Activated naive CD4-positive, alpha-beta T cell treated with anti-CD3 and anti-CD28 coated beads, Interleukin-2, amount 50 U/mL, for 24 hours (primary cell): ENCODE results near the gene NCK2.
"Not testable (repeated sequence)": the region's sequence is repeated elsewhere in the genome, so short reads cannot be mapped to it uniquely, and the experiment has no call there.

Experiments
- H3K27ac Mint-ChIP-seq: one replicate; pipeline ENCODE4 v1.8.0; 2021; ENCODE audit warnings: mild to moderate bottlenecking, mixed read lengths
- H3K27me3 Mint-ChIP-seq: one replicate; pipeline ENCODE4 v1.8.0; 2021; ENCODE audit warnings: mixed read lengths
- H3K36me3 Mint-ChIP-seq: one replicate; pipeline ENCODE4 v1.8.0; 2021; ENCODE audit warnings: mixed read lengths
- H3K4me1 Mint-ChIP-seq: one replicate; pipeline ENCODE4 v1.8.0; 2021; ENCODE audit warnings: mixed read lengths
- H3K4me3 Mint-ChIP-seq: one replicate; pipeline ENCODE4 v1.8.0; 2021; ENCODE audit warnings: mild to moderate bottlenecking, mixed read lengths
- H3K9me3 Mint-ChIP-seq: one replicate; pipeline ENCODE4 v1.8.0; 2021; ENCODE audit warnings: mixed read lengths

NCK2 gene

GRCh38 chr2:105888625-105889024 lies 143.9 kb downstream of the NCK2 start:
- no peak overlapping the region for H3K4me3 Mint-ChIP-seq
- H3K27ac Mint-ChIP-seq = peak overlapping the region; percentile 95
- H3K36me3 Mint-ChIP-seq = peaks cover 38% of the 10 kb centered on the region
- peaks cover 11% of the 10 kb centered on the region for H3K9me3 Mint-ChIP-seq
- peaks cover 75% of the 10 kb centered on the region for H3K4me1 Mint-ChIP-seq
- no peaks in the 10 kb centered on the region for H3K27me3 Mint-ChIP-seq

DNA sequence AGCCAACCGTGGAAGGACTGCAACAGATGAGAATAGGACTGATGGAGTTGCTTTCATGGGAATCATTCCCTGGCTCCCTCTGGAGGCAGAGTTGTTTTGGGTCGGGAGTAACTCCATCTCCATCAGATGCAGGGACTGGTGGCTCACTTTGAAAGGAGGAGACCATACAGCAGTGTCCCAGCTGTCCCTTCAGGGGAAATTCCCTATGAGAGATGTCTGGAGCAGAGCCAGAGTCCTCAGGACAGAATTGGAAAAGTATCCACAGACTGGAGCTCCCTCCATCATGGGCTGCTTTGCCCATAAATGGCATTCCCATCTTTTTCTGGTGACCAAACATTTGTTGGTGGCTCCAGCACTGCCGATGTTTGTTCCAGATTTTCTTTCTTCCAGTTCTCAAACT lies 144.3 kb downstream of the NCK2 start:
- Mint-ChIP-seq H3K4me3 (no peak overlapping the region), H3K27ac (no peak overlapping the region), H3K27me3 (no peaks in the 10 kb centered on the region), H3K4me1 (peaks cover 70% of the 10 kb centered on the region), H3K36me3 (peaks cover 38% of the 10 kb centered on the region), H3K9me3 (peaks cover 11% of the 10 kb centered on the region)

DNA sequence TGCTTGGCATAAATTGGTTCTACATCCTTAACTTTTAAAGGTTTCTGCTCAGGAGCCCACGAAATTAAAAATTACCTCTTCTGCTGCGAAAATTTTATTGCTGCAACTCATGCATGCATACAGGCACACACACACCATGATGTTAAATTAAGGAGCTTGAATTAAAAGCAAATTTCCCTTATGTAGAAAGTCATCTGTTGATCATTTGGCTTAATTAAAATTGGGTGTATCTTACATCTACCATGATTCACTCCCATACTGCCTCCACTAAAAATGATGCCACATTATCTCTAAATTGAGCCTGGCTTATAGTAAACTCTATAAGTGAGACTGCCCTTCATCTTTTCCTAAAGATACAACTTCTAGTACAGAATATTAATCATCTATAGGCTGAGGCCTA lies 145.4 kb downstream of the NCK2 start:
- Mint-ChIP-seq H3K36me3 (peaks cover 43% of the 10 kb centered on the region), H3K4me3 (no peak overlapping the region), H3K4me1 (peaks cover 65% of the 10 kb centered on the region), H3K27ac (peak overlapping the region; percentile 88), H3K9me3 (peaks cover 11% of the 10 kb centered on the region), H3K27me3 (no peaks in the 10 kb centered on the region)

GRCh38 chr2:105890856-105891255 lies 146.1 kb downstream of the NCK2 start:
- Mint-ChIP-seq H3K9me3 (peaks cover 11% of the 10 kb centered on the region), H3K27me3 (no peaks in the 10 kb centered on the region), H3K36me3 (peaks cover 41% of the 10 kb centered on the region), H3K4me3 (peak overlapping the region; percentile 19), H3K4me1 (peaks cover 66% of the 10 kb centered on the region), H3K27ac (peak overlapping the region; percentile 88)

GRCh38 chr2:105893011-105893995 lies 148.6 kb downstream of the NCK2 start:
- H3K27ac Mint-ChIP-seq = peak overlapping the region; percentile 41

DNA sequence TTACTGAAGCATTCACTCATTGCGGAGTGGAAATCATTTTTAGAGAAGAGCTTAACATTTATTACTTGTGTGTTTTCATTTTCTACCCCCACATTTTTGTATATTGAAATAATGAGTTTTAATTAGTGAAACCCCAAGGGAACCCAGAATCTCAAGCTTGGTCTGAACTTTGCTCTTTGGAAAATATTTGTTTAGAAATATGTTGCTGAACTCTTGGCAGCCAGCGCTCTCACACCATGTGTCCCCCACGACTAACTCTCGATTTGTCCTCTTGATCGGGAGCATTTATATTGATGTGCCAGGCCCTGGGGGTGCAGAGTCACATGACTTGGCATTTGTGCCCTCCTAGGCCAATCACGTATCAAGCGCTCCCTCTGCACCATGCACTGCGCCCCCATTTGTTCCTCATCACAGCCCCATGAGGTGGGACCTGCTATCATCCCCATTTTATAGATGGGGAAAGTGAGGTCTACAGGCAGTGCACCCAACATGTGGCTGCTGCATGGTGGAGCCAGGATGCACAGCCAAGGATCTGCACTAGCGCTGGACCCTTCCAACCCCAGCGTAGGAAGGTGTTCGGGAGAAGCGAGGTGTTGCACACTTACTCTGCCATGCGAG lies 149.7 kb downstream of the NCK2 start:
- H3K9me3 Mint-ChIP-seq = peaks cover 6% of the 10 kb centered on the region
- H3K4me3 Mint-ChIP-seq = no peak overlapping the region
- H3K4me1 Mint-ChIP-seq = peaks cover 57% of the 10 kb centered on the region
- no peaks in the 10 kb centered on the region for H3K27me3 Mint-ChIP-seq
- peak overlapping the region; percentile 36 for H3K27ac Mint-ChIP-seq
- H3K36me3 Mint-ChIP-seq = peaks cover 31% of the 10 kb centered on the region

More at GRCh38 chr2:105893011-105893995, 148.6 kb downstream of the NCK2 start:
- Mint-ChIP-seq H3K4me3 (no peak overlapping the region), H3K36me3 (peaks cover 29% of the 10 kb centered on the region), H3K9me3 (peaks cover 1% of the 10 kb centered on the region), H3K4me1 (peaks cover 56% of the 10 kb centered on the region), H3K27me3 (no peaks in the 10 kb centered on the region)

DNA sequence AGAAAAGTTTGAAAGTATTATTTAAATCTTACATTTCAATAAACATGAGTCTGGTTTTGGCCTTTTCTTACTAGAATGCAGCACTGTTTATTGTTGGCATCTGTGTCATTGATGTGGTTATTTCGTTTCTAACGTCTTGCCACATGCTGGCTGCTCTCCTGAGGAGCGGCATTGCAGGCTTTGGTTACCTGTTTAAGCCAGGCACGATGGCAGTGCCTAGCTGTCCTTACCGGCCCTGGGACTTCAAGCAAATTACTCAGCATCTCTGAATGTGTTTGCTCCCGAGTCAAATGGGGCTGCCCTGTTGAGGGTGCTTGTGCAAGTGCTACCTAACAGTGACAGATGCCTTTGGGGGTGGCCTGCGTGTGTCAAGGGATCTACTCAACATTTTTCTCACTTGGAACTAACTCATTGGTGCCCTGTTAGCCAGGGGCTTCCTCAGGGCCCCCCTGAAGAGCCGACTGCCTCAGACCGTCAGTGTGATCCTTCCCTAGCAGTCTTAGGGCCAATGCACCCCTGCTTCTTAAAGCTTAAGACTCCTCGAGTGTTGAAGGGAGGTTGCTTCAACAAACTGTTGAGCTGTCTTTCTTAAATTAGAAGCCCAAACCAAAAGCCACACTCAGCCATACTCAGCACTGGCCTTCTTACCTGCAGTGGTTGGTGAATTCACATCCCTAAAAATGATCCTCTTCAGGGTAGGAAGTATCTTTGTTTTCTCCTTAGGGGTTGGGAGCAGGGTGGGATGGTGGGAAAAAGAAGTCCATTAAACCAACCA lies 151.5 kb downstream of the NCK2 start:
- Mint-ChIP-seq H3K9me3 (peaks cover 13% of the 10 kb centered on the region), H3K27me3 (no peaks in the 10 kb centered on the region), H3K36me3 (peaks cover 35% of the 10 kb centered on the region), H3K27ac (peak overlapping the region; percentile 68), H3K4me3 (peak overlapping the region; percentile 19), H3K4me1 (peaks cover 58% of the 10 kb centered on the region)

DNA sequence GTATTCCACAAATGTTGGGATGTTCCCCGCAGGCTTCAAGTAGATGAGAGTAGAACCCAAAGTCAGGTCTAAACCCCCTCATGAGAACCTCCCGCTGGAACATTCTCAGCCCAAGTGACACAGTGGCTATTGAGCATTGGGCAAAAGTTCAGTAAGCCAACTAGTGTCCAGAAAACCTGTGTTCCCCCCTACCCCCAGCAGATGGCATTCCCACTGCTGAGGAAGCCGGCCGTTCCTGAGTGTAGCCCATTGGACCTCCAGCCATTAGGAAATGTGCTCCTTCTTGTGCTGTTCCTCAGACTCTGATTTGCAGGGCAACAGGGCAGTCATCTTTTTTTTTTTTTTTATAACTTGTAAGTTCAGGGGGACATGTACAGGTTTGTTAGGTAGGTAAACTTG lies 152.1 kb downstream of the NCK2 start:
- Mint-ChIP-seq H3K27ac (peak overlapping the region; percentile 68), H3K4me1 (peaks cover 58% of the 10 kb centered on the region), H3K4me3 (no peak overlapping the region), H3K27me3 (no peaks in the 10 kb centered on the region), H3K36me3 (peaks cover 39% of the 10 kb centered on the region), H3K9me3 (peaks cover 13% of the 10 kb centered on the region)

DNA sequence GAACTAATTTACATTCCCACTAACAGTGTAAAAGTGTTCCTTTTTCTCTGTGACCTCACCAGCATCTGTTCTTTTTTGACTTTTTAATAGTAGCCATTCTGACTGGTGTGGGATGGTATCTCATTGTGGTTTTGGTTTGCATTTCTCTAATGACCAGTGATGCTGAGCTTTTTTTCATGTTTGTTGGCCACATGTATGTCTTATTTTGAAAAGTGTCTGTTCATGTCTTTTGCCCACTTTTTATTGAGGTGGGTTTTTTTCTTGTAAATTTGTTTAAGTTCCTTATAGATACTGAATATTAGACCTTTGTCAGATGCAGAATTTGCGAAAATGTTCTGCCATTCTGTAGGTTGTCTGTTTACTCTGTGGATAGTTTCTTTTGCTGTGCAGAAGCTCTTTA lies 153.0 kb downstream of the NCK2 start:
- peaks cover 64% of the 10 kb centered on the region for H3K4me1 Mint-ChIP-seq
- not testable (repeated sequence) for H3K4me3 Mint-ChIP-seq, H3K27ac Mint-ChIP-seq, H3K27me3 Mint-ChIP-seq
- peaks cover 13% of the 10 kb centered on the region for H3K9me3 Mint-ChIP-seq
- peaks cover 40% of the 10 kb centered on the region for H3K36me3 Mint-ChIP-seq

- H3K27ac Mint-ChIP-seq = no peak overlapping the region
- peaks cover 13% of the 10 kb centered on the region for H3K9me3 Mint-ChIP-seq
- peaks cover 79% of the 10 kb centered on the region for H3K4me1 Mint-ChIP-seq
- H3K36me3 Mint-ChIP-seq = peaks cover 26% of the 10 kb centered on the region
- no peaks in the 10 kb centered on the region for H3K27me3 Mint-ChIP-seq
- no peak overlapping the region for H3K4me3 Mint-ChIP-seq
Measured at GRCh38 chr2:105903051-105903674, 158.5 kb downstream of the NCK2 start.

DNA sequence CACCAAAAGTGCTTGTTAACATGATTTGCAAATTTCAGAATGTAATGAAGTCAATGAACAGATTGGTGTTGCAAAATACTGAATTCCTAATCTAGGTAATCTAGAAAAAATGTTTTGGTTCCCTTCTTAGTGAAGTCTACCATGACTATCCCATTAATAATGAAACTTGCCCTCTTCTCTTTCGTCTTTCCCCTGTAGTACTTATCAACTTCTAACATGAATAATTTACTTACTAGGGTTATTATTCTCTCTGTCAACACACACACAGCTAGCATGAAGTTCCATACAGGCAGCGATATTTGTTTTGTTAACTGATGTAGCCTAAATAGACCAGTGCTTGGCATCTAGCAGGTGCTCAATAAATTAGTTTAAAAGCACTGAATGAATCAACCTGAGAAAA lies 160.2 kb downstream of the NCK2 start:
- no peaks in the 10 kb centered on the region for H3K27me3 Mint-ChIP-seq
- peaks cover 16% of the 10 kb centered on the region for H3K36me3 Mint-ChIP-seq
- peaks cover 73% of the 10 kb centered on the region for H3K4me1 Mint-ChIP-seq
- no peak overlapping the region for H3K27ac Mint-ChIP-seq
- no peak overlapping the region for H3K4me3 Mint-ChIP-seq
- H3K9me3 Mint-ChIP-seq = peaks cover 3% of the 10 kb centered on the region

DNA sequence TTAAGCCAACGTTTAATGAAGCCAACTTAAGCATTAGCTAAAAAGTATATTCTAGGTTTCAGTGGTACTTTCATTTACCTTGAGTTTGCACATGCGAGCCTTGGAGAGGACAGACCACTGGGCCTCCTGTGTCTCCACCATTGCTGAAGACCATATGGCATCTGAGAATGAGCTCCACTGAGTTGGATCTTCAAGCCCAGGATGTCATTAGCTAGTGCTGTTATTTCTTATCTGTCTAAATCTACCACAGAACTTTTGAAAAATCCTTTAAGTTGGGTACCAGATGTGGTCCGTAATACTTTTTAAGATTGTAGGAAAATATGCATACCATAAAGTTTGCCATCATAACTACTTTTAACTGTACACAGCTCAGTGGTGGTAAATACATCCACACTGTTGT lies 161.8 kb downstream of the NCK2 start:
- Mint-ChIP-seq H3K4me3 (no peak overlapping the region), H3K4me1 (peaks cover 61% of the 10 kb centered on the region), H3K27me3 (no peaks in the 10 kb centered on the region), H3K27ac (no peak overlapping the region), H3K9me3 (no peaks in the 10 kb centered on the region), H3K36me3 (peaks cover 3% of the 10 kb centered on the region)

GRCh38 chr2:105907184-105907583 lies 162.5 kb downstream of the NCK2 start:
- H3K9me3 Mint-ChIP-seq = no peaks in the 10 kb centered on the region
- no peaks in the 10 kb centered on the region for H3K27me3 Mint-ChIP-seq
- peaks cover 63% of the 10 kb centered on the region for H3K4me1 Mint-ChIP-seq
- no peak overlapping the region for H3K4me3 Mint-ChIP-seq
- peaks cover 3% of the 10 kb centered on the region for H3K36me3 Mint-ChIP-seq
- H3K27ac Mint-ChIP-seq = no peak overlapping the region

GRCh38 chr2:105909215-105909614 lies 164.5 kb downstream of the NCK2 start:
- Mint-ChIP-seq H3K4me1 (peaks cover 53% of the 10 kb centered on the region), H3K9me3 (no peaks in the 10 kb centered on the region), H3K36me3 (peaks cover 4% of the 10 kb centered on the region), H3K4me3 (no peak overlapping the region), H3K27ac (no peak overlapping the region), H3K27me3 (no peaks in the 10 kb centered on the region)
